Measurements from ENCODE around the gene PTPRT. TPM values are rescaled to one million over a fixed set of nuclear protein-coding genes. Genes with fewer than 3 reads are reported as not detected.

The PTPRT gene
- total RNA-seq, 4 donors from 2014 or later = under 0.01 to 2.1 TPM; not detected in 2

GRCh38 chr20:42873259-42873658 is 316.4 kb downstream of the PTPRT start:
- Histone ChIP-seq H3K27ac (no peak overlapping the region), H3K4me1 (no peaks in the 10 kb centered on the region), H3K4me3 (no peak overlapping the region), H3K27me3 (no peaks in the 10 kb centered on the region), H3K9me3 (no peaks in the 10 kb centered on the region), H3K36me3 (no peaks in the 10 kb centered on the region)
- TF ChIP-seq CTCF (IDR thresholded peaks at IDR 0.05) = no peak
- TF ChIP-seq POLR2A (IDR thresholded peaks at IDR 0.05) = no peak
- intact Hi-C loops (cut with DNase I; ENCODE audit: low total_unique reads) = no loop called here
- DNase-seq = no peak

GRCh38 chr20:42864116-42864515 is 325.6 kb downstream of the PTPRT start:
- TF ChIP-seq POLR2A (IDR thresholded peaks at IDR 0.05) (no peak), CTCF (IDR thresholded peaks at IDR 0.05) (no peak)
- no peak for DNase-seq
- no peak overlapping the region for H3K27ac ChIP-seq
- H3K4me1 ChIP-seq = no peaks in the 10 kb centered on the region
- no peak overlapping the region for H3K4me3 ChIP-seq
- intact Hi-C loops (cut with DNase I; ENCODE audit: low total_unique reads) = no loop called here
- H3K36me3 ChIP-seq = no peaks in the 10 kb centered on the region
- no peaks in the 10 kb centered on the region for H3K27me3 ChIP-seq
- H3K9me3 ChIP-seq = no peaks in the 10 kb centered on the region

GRCh38 chr20:42862446-42862845 is 327.3 kb downstream of the PTPRT start:
- no peak for DNase-seq
- no peaks in the 10 kb centered on the region for H3K9me3 ChIP-seq
- no peaks in the 10 kb centered on the region for H3K4me1 ChIP-seq
- no peak for TF ChIP-seq POLR2A (IDR thresholded peaks at IDR 0.05)
- TF ChIP-seq CTCF (IDR thresholded peaks at IDR 0.05) = no peak
- no peak overlapping the region for H3K27ac ChIP-seq
- no peaks in the 10 kb centered on the region for H3K36me3 ChIP-seq
- H3K27me3 ChIP-seq = no peaks in the 10 kb centered on the region
- H3K4me3 ChIP-seq = no peak overlapping the region
- intact Hi-C loops (cut with DNase I; ENCODE audit: low total_unique reads) = no loop called here

GRCh38 chr20:42857446-42857845 is 332.3 kb downstream of the PTPRT start:
- DNase-seq = no peak
- Histone ChIP-seq H3K4me1 (no peaks in the 10 kb centered on the region), H3K9me3 (no peaks in the 10 kb centered on the region), H3K27ac (no peak overlapping the region), H3K36me3 (no peaks in the 10 kb centered on the region), H3K4me3 (no peak overlapping the region), H3K27me3 (no peaks in the 10 kb centered on the region)
- intact Hi-C loops (cut with DNase I; ENCODE audit: low total_unique reads) = no loop called here
- no peak for TF ChIP-seq POLR2A (IDR thresholded peaks at IDR 0.05)
- no peak for TF ChIP-seq CTCF (IDR thresholded peaks at IDR 0.05)

- TF ChIP-seq POLR2A (IDR thresholded peaks at IDR 0.05) = no peak
- TF ChIP-seq CTCF (IDR thresholded peaks at IDR 0.05) = no peak
- Histone ChIP-seq H3K27me3 (no peaks in the 10 kb centered on the region), H3K4me3 (no peak overlapping the region), H3K36me3 (no peaks in the 10 kb centered on the region), H3K9me3 (no peaks in the 10 kb centered on the region), H3K4me1 (no peaks in the 10 kb centered on the region), H3K27ac (no peak overlapping the region)
- intact Hi-C loops (cut with DNase I; ENCODE audit: low total_unique reads) = no loop called here
- DNase-seq = no peak
Observed at GRCh38 chr20:42855896-42856295, 333.8 kb downstream of the PTPRT start.

Data from uterus (tissue), 4 donors.